ENCODE measurements around the gene RPLP1. TPM values are rescaled to one million over a fixed set of nuclear protein-coding genes. Genes with fewer than 3 reads are reported as not detected.

Gene RPLP1
- total and polyA plus RNA-seq, 9 of the 15 experiments (the other 6 are each of a cell fraction or from before 2014, with no cell fraction given), result 76.3 to 3,053 (median 847) TPM

DNA sequence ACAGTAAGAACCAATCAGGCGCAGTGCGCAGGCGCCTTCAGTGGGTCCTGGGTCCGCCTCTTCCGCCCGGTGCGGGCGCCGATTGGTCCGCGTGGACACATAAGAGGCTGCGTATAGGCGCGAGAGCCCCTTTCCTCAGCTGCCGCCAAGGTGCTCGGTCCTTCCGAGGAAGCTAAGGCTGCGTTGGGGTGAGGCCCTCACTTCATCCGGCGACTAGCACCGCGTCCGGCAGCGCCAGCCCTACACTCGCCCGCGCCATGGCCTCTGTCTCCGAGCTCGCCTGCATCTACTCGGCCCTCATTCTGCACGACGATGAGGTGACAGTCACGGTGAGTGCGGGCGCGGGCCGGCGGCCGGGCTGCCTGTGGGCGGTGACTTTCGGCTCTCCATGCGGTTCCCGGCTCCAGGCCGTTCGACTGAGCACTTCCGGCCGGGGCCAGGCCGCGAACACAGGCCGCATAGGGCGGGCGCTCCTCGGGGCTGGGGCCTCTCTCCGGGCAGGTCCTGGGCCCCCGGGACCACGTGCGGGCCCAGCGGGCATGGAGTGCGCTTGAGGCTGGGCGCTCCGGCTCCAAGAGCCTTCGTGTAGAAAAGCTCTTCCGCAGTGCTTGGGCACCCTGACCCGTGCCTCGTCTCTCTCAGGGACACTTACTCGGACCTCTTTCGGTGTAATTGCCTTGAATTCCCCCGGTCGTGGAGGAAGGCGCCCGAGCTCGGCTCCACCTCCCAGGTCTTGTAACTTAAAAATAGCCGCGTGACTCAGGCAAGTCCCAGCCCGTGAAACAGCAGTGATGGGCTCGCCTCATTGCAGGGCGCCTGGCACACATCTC, at the start of gene RPLP1 (continued):
- TF ChIP-seq ATF1 (CRISPR knock-in tag; IDR thresholded peaks at IDR 0.05) (0 out of 2 replicates have a peak, but pooled peaks have one; percentile 6), ATF1 (tag; IDR thresholded peaks at IDR 0.05) (peak; percentile 63; the same call in 1 of the 2 replicates), ZNF778 (CRISPR knock-in tag; IDR thresholded peaks at IDR 0.05) (no peak), MEF2A (IDR thresholded peaks at IDR 0.05; ENCODE audit: control insufficient read depth, low read depth, low read length) (peak; percentile 75), XRCC5 (IDR thresholded peaks at IDR 0.05; ENCODE audit: low read depth, low read length) (peak; percentile 46; the same call in 1 of the 2 replicates), ZNF695 (CRISPR knock-in tag; IDR thresholded peaks at IDR 0.05) (0 out of 2 replicates have a peak, but pooled peaks have one; percentile 84), ZNF184 (CRISPR knock-in tag; IDR thresholded peaks at IDR 0.05) (no peak), ZNF232 (CRISPR knock-in tag; IDR thresholded peaks at IDR 0.05) (peak; percentile 79), ZKSCAN3 (CRISPR knock-in tag; IDR thresholded peaks at IDR 0.05) (no peak), ARHGAP35 (IDR thresholded peaks at IDR 0.05; ENCODE audit: partially characterized antibody) (peak; percentile 62), RBBP5 (IDR thresholded peaks at IDR 0.05; ENCODE audit: borderline replicate concordance, insufficient read depth, low read length, poor library complexity, severe bottlenecking) (peak; percentile 89), TEAD4 (IDR thresholded peaks at IDR 0.05; ENCODE audit: low read length) (peak; percentile 29; the same call in 1 of the 2 replicates), TEAD4 (CRISPR knock-in tag; IDR thresholded peaks at IDR 0.05; ENCODE audit: borderline replicate concordance) (no peak), POLR2B (IDR thresholded peaks at IDR 0.05; ENCODE audit: low read depth, partially characterized antibody) (peak; percentile 99), HMGN3 (IDR thresholded peaks at IDR 0.05; ENCODE audit: borderline replicate concordance, extremely low read depth, insufficient read length, low read depth, low read length) (peak; percentile 22), MBD2 (IDR thresholded peaks at IDR 0.05; ENCODE audit: borderline replicate concordance, low read depth) (peak; percentile 93), ZBTB17 (CRISPR knock-in tag; IDR thresholded peaks at IDR 0.05) (0 out of 2 replicates have a peak, but pooled peaks have one; percentile 39), E2F8 (IDR thresholded peaks at IDR 0.05; ENCODE audit: low read depth, partially characterized antibody) (peak; percentile 18), ESRRA (IDR thresholded peaks at IDR 0.05; ENCODE audit: borderline replicate concordance, low read depth) (0 out of 2 replicates have a peak, but pooled peaks have one; percentile 24), RBM22 (IDR thresholded peaks at IDR 0.05; ENCODE audit: low read depth, low read length, poor library complexity, severe bottlenecking) (peak; percentile 94), MYC (IDR thresholded peaks at IDR 0.05; ENCODE audit: low read depth, low read length) (peak; percentile 89), MYC (CRISPR knock-in tag; IDR thresholded peaks at IDR 0.05; ENCODE audit: borderline replicate concordance, low read depth) (no peak), DACH1 (IDR thresholded peaks at IDR 0.05; ENCODE audit: partially characterized antibody) (no peak)
- TF ChIP-seq, protein P1, sequence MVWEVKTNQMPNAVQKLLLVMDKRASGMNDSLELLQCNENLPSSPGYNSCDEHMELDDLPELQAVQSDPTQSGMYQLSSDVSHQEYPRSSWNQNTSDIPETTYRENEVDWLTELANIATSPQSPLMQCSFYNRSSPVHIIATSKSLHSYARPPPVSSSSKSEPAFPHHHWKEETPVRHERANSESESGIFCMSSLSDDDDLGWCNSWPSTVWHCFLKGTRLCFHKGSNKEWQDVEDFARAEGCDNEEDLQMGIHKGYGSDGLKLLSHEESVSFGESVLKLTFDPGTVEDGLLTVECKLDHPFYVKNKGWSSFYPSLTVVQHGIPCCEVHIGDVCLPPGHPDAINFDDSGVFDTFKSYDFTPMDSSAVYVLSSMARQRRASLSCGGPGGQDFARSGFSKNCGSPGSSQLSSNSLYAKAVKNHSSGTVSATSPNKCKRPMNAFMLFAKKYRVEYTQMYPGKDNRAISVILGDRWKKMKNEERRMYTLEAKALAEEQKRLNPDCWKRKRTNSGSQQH (CRISPR knock-in tag; IDR thresholded peaks at IDR 0.05), result no peak

Data from K562 (cell line).